H1 (cell line): Measurements from ENCODE around the gene ENAH. TPM values are rescaled to one million over a fixed set of nuclear protein-coding genes. Genes with fewer than 3 reads are reported as not detected.

Source experiments
- EZH2 ChIP-seq: fragments of 200-600 bp; sonication (generic); IDR thresholded peaks from 2 replicates; pipeline ENCODE4 v1.7.1; 2012; ENCODE audit warnings: low read depth, mild to moderate bottlenecking, moderate library complexity, low read length, inconsistent platforms; ENCODE audit not compliant: severe bottlenecking
- polyA plus RNA-seq, 7 experiments: library from polyadenylated mRNA; depleted of rRNA in 3 of 7; stranded (reverse) in 5 of 7; unstranded in 2 of 7; fragments of >200 nt in 5 of 7; fragments of 200-250 nt in 2 of 7; gene quantifications; 1 replicate in 5 of 7; 2 replicates in 1 of 7; 4 replicates in 1 of 7; pipeline versions ENCODE4 v1.2.1 to v1.2.3, GENCODE V29; 2011 to 2013; ENCODE audit warnings: missing spikeins in 2 of 7, mixed read lengths in 2 of 7
- total RNA-seq: library from RNA; stranded (reverse); fragmentation: NEBNext Ultra II Directional; extraction: Animal tissue kit (Norgen Biotek cat#: 25700); gene quantifications from 2 replicates; pipeline ENCODE4 v1.2.1, GENCODE V29; 2021

ENAH gene
- total and polyA plus RNA-seq, 2 of the 8 experiments (the other 6 are each of a cell fraction or from before 2014, with no cell fraction given) = 39.1 to 335 TPM

GRCh38 chr1:225466848-225467192 is 186.1 kb downstream of the ENAH start (continued):
- TF ChIP-seq EZH2 = no peak
